Vagina (tissue), 2 donors: ENCODE data around the gene HPN.

ENCODE experiments used
- CTCF ChIP-seq, 3 experiments: fragments of 450-650 bp in 2 of 3; fragments of 200-600 bp in 1 of 3; sonication (generic) in 1 of 3; IDR thresholded peaks; one replicate each; pipeline ENCODE4 v1.5.1; 2017 to 2019; ENCODE audit warnings: antibody characterized with exemption in 3 of 3, mild to moderate bottlenecking in 2 of 3, moderate library complexity in 2 of 3
- POLR2AphosphoS5 ChIP-seq, 2 donors: sonication (generic); formaldehyde crosslinking; IDR thresholded peaks; one replicate each; pipeline ENCODE4 v1.9.0; 2017; ENCODE audit warnings: antibody characterized with exemption in 2 of 2, mild to moderate bottlenecking in 2 of 2, low read depth in 1 of 2; ENCODE audit not compliant: insufficient read depth in 1 of 2

- no peak for TF ChIP-seq CTCF (IDR thresholded peaks at IDR 0.05)
- no peak for TF ChIP-seq POLR2AphosphoS5 (IDR thresholded peaks at IDR 0.05; ENCODE audit: insufficient read depth in 1 of 2, low read depth in 1 of 2)
Observed at GRCh38 chr19:35015954-35016351, 25.6 kb upstream of the HPN start.
